Hepatocyte (in vitro differentiated cells): ENCODE measurements around the gene FAM229B.

ENCODE experiments used
- EZH2 ChIP-seq: fragments of 200-600 bp; sonication (generic); IDR thresholded peaks from 2 replicates; pipeline ENCODE4 v1.6.1; 2016; ENCODE audit warnings: antibody characterized with exemption, mild to moderate bottlenecking, borderline replicate concordance
- TF ChIP-seq, protein P1 (sequence below): fragments of 200-600 bp; sonication (generic); IDR thresholded peaks from 2 replicates; pipeline ENCODE4 v1.5.1; 2016; ENCODE audit warnings: antibody characterized with exemption, mild to moderate bottlenecking; ENCODE audit not compliant: poor library complexity

DNA sequence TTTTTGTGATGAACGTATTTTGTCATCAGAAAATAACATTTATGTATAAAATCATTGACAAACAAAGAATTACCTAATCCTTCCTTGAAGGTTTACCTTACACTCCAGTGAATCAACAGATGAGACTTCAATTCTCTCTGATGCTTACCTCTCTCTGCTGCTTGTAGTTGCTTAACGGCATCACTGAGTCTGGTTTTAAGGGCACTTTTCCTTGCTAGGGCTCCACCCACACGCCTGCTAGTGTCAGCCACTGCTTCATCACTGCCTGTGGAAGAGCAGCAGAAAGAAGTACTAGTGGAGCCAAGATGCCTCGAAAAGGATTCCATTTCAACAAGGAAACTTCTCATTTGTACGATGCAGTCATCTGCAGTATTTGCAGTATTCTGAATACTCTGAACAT, 63.0 kb downstream of the FAM229B start:
- TF ChIP-seq, protein P1, sequence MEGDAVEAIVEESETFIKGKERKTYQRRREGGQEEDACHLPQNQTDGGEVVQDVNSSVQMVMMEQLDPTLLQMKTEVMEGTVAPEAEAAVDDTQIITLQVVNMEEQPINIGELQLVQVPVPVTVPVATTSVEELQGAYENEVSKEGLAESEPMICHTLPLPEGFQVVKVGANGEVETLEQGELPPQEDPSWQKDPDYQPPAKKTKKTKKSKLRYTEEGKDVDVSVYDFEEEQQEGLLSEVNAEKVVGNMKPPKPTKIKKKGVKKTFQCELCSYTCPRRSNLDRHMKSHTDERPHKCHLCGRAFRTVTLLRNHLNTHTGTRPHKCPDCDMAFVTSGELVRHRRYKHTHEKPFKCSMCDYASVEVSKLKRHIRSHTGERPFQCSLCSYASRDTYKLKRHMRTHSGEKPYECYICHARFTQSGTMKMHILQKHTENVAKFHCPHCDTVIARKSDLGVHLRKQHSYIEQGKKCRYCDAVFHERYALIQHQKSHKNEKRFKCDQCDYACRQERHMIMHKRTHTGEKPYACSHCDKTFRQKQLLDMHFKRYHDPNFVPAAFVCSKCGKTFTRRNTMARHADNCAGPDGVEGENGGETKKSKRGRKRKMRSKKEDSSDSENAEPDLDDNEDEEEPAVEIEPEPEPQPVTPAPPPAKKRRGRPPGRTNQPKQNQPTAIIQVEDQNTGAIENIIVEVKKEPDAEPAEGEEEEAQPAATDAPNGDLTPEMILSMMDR, result no peak
- TF ChIP-seq EZH2, result no peak
